Cardiac fibroblast (primary cell): ENCODE results near the gene CYP11A1.

ENCODE experiments used
- DNase-seq, 2 donors: peaks; one replicate each; pipeline versions ENCODE4 v3.0.0 to v3.0.0-alpha.2; 2010; ENCODE audit warnings: low read depth in 2 of 2
- H3K4me3 ChIP-seq, 2 donors: replicated peaks in 1 of 2; 1 replicate in 1 of 2; 2 replicates in 1 of 2; pipeline ENCODE4 v1.5.1; 2011; ENCODE audit warnings: low read depth in 2 of 2, low read length in 2 of 2, mild to moderate bottlenecking in 2 of 2, moderate library complexity in 1 of 2
- TF ChIP-seq, protein P1 (sequence below): IDR thresholded peaks from one replicate; pipeline ENCODE4 v1.5.1; 2011; ENCODE audit warnings: low read depth, mild to moderate bottlenecking, low read length, inconsistent platforms

Gene CYP11A1

DNA sequence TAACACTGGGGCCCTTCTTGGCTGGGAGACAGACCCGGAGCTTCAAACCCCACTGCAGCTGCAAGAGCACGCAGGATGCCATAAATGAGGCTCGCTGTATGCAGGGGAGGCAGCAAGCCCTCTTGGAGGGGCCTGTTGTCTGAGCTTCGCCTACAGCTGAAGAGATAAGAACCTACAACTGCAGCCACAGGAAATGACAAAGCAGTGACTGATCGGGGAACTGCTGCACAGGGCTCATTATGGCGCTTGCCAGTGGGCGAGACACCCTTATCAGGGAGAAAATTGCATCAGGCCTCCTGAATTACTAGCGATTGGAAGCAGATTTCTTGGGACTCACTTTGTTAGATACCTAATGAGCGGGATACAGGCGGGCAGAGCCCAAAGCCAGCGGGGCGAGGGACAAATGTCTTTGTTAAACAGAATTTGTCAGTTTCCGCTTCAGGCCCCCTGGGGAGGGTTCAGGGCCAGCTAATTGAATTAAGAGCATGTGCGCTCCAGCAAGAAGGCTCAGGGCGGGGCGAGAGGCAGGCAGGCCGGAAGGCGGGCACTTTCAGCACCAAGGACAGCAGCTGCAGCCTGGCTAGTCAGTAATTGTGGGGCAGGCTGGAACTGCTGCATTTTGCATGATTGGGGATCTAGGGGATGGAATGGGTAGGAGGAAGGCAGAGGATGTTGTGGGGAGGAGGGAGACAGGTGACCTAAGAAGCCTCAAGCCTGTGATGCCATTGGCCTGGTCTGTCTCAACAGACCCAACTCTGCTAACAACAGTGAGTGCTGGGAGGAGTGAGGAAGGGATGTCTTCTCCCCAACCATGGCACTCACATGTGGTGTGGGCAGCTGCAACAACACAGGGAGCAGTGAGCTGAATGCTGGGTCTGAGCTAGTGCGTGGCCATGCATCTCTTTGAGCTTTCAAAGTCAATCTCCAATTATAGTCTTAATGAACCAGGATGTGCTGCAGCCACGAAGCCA, 76.1 kb downstream of the CYP11A1 start:
- DNase-seq, result peak; percentile 74 to 90
- TF ChIP-seq, protein P1, sequence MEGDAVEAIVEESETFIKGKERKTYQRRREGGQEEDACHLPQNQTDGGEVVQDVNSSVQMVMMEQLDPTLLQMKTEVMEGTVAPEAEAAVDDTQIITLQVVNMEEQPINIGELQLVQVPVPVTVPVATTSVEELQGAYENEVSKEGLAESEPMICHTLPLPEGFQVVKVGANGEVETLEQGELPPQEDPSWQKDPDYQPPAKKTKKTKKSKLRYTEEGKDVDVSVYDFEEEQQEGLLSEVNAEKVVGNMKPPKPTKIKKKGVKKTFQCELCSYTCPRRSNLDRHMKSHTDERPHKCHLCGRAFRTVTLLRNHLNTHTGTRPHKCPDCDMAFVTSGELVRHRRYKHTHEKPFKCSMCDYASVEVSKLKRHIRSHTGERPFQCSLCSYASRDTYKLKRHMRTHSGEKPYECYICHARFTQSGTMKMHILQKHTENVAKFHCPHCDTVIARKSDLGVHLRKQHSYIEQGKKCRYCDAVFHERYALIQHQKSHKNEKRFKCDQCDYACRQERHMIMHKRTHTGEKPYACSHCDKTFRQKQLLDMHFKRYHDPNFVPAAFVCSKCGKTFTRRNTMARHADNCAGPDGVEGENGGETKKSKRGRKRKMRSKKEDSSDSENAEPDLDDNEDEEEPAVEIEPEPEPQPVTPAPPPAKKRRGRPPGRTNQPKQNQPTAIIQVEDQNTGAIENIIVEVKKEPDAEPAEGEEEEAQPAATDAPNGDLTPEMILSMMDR, result no peak
- no peak overlapping the region for H3K4me3 ChIP-seq

GRCh38 chr15:74290645-74291044, 76.8 kb downstream of the CYP11A1 start:
- no peak overlapping the region for H3K4me3 ChIP-seq
- DNase-seq, result no peak
- TF ChIP-seq, protein P1, result no peak

DNA sequence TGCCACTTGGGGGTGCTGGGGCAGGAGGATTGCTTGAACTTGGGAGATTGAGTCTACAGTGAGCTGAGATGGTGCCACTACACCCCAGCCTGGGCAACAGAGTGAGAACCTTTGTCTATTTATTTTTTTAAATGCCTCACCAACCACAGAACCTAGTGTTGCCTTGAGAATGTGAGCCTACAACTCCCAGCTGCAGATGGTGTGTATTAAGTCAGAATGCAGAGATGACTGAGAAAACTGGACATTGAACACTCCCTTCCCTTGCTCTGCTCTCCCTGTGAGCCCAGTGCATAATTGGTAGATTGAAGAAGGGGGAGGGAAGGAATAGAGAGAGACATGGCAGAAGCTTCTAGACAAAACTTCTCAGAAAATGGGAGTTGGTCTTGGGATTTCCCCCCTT, 77.8 kb downstream of the CYP11A1 start:
- TF ChIP-seq, protein P1, result no peak
- DNase-seq, result no peak
- no peak overlapping the region for H3K4me3 ChIP-seq
